Stimulated activated CD4-positive, alpha-beta T cell treated with anti-CD3 and anti-CD28 coated beads, Interleukin-1b, Interleukin-23, amount 100 ng/mL, for 1 hour (primary cell): ENCODE measurements around the gene LLGL1.
A peak's percentile ranks its signal among the peaks of the same experiment; 100 is the strongest.

ENCODE experiments used
- DNase-seq, 2 donors: peaks; one replicate each; pipeline ENCODE4 v3.0.0-alpha.2; 2020; ENCODE audit warnings: low read depth in 2 of 2

Gene LLGL1

DNA sequence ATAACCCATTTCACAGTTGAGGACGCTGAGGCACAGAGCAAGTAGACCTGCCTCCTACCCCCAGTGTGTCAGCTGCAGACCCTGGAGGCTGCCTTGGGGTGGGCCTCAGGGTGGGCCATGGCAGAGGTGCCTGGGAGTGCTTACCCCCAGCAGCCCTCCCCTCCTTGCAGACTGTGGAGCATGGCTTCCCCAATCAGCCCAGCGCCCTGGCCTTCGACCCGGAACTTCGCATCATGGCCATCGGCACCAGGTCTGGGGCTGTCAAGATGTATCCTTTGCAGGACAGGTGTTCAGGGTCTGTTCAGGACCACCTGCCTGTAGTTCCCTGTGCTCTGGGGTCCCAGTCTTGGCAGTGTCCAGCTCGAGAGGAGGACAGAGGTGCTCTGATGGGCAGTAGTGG lies 4.3 kb downstream of the LLGL1 start:
- DNase-seq, result no peak

DNA sequence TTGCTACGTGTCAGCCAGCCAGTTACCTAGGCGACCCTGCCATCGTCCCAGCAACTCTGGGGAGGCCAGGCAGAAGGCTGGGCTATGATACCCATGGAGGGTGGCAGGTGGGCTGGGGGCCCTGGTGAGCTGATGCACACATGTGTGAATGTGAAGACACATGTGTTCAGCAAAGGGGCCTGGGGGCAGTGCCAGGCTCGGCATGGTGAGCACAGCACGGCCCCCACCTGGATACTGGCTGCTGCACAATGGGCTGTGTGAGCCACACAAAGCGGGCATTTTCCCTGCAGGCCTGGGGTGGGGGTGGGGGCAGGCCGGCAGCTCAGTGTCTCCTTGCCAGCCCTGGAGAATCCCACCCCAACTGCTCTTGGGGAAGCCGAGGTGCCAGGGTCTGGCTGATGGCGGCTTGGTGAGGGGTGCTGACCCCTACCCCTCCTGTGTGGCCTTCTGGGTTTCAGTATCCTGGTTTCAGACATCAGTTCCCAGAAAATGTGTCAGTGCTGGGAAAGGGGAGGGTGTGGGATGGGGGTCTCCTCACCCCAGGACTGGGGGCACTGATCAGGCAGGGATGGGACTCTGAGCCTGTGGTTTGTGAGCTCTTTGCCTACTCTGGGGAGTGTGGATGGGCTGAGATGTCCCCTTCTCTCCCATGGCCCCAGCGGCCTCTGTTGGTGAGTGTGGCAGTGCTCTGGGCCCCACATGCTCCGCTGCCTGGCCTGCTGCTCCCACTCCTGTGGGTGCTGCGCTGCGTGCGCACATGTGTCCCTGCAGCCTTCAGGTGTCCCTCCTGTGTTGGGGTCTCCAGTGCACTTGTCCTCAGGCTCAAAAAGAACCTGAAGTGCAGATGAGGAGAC lies 5.1 kb downstream of the LLGL1 start:
- DNase-seq, result no peak

- no peak for DNase-seq
Measured at GRCh38 chr17:18231164-18231563, 5.7 kb downstream of the LLGL1 start.

- DNase-seq, result no peak
Measured at GRCh38 chr17:18233803-18234518, 8.5 kb downstream of the LLGL1 start.

GRCh38 chr17:18234853-18235380 lies 9.5 kb downstream of the LLGL1 start:
- no peak for DNase-seq

GRCh38 chr17:18235743-18236256 lies 10.4 kb downstream of the LLGL1 start:
- DNase-seq, result no peak

GRCh38 chr17:18236494-18236893 lies 11.1 kb downstream of the LLGL1 start:
- no peak for DNase-seq

DNA sequence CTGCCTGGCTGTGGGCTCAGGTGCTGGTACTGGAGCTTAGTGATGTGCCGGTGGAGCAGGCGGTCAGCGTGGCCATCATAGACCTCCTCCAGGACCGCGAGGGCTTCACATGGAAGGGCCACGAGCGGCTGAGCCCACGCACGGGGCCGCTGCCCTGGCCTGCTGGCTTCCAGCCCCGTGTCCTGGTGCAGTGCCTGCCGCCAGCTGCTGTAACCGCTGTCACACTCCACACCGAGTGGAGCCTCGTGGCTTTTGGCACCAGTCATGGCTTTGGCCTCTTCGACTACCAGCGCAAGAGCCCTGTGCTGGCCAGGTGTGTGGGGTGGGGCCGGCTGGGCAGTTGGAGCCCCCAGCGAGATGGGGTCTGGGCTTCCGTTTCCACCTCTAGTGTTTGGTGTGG lies 12.0 kb downstream of the LLGL1 start:
- no peak for DNase-seq

DNA sequence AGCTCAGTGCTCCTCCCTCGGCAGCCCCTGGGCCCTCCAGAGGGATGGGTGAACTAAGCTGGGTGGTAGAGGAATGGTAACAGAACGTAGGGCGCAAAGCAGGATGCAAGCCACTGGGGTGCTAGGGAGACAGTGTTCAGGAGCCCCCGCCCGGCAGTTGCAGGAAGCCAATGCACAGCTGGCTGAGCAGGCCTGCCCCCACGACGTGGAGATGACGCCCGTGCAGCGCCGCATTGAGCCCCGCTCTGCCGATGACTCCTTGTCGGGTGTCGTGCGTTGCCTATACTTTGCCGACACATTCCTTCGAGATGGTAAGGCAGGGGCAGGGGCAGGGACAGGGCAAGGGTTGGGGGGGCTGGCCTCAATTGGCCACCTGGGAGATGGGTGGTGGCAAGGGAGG lies 12.9 kb downstream of the LLGL1 start:
- no peak for DNase-seq

DNA sequence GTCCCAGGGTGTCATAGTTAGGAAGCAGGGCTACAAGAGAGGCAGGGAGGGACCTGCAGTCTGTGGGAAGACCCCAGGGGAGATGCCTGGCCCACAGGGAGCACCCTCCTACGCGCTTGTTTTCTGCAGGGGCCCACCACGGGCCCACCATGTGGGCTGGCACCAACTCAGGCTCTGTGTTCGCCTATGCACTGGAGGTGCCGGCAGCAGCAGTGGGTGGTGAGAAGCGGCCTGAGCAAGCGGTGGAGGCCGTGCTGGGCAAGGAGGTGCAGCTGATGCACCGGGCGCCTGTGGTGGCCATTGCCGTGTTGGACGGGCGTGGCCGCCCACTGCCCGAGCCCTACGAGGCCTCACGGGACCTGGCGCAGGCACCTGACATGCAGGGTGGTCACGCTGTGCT lies 15.0 kb downstream of the LLGL1 start:
- DNase-seq, result no peak

GRCh38 chr17:18241229-18241871 lies 15.9 kb downstream of the LLGL1 start:
- no peak for DNase-seq

DNA sequence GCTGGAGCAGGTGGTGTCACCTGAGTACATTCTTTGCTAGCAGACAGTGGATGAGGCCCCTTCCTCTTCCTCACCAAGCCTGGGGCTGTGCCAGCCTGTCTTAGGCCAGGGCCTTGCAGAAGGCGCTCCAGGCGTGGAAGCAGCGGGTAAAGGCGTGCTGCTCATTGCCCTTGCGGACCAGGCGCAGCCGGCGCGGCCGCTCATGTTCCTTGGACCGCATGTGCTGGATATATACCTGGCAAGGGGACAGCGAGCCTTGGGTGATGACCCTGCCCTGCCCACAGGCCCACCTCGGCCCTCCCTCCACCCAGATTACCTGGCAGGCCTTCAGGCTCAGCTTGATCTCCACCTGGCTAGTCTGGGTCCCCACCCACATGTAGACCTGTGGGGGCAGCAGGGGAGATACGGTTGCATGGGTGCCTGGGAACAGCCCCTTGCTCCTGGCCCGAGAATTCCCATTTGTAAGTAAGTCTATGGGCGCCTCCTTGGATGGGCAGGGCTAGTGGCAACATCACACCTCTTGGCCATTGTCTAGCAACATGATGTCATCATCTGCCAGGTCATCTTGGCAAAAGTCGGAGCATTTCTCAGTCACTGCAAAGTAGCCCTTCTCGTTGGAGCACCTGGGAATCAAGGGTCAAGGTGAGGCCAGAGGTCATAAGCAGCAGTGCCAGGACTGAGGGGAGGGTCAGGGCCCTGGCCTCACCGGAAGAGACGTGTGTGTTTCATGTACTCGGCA lies 19.8 kb downstream of the LLGL1 start:
- DNase-seq, result no peak

- no peak for DNase-seq
Measured at GRCh38 chr17:18246109-18246725, 20.8 kb downstream of the LLGL1 start.

- no peak for DNase-seq
Measured at GRCh38 chr17:18246880-18247612, 21.6 kb downstream of the LLGL1 start.

DNA sequence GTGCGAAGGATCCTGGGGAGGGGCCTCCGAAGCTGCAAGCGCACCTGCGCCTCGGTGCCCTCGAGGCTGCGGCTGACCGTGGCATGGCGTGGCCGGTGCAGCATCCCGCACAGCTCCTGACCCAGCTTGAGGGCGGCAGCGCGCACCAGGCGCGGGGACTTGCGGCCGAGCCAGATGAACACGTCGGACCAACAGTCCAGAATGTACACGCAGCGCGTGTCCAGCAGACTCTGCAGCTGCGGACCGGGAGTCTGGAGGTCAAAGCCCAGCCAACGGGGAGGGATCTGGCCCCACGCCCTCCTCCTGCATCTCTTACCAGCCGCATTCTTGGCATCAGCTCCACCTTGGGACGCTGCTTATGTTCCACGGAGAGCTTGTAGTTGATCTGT lies 22.2 kb downstream of the LLGL1 start:
- no peak for DNase-seq

GRCh38 chr17:18248300-18248731 lies 22.9 kb downstream of the LLGL1 start:
- peak; percentile 27 to 32 for DNase-seq

DNA sequence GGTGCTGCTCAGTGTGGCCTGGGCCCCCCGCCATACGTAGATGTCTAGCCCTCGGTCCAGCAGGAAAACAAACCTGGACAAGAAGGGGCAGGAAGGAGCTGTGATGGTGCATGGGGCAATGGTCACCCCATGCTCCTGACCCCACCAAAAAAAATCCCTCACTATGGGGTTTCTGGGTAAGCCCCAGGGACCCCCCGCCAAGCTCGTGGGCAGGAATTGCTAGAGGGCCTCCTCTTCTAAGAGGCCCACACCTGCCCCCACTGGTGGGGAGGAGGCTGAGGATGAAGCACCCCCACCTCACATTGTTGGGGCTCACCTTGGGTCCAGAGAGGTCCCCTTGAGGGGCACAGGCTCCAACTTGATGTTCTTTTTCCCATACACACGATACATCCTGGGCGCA lies 23.4 kb downstream of the LLGL1 start:
- no peak for DNase-seq

DNA sequence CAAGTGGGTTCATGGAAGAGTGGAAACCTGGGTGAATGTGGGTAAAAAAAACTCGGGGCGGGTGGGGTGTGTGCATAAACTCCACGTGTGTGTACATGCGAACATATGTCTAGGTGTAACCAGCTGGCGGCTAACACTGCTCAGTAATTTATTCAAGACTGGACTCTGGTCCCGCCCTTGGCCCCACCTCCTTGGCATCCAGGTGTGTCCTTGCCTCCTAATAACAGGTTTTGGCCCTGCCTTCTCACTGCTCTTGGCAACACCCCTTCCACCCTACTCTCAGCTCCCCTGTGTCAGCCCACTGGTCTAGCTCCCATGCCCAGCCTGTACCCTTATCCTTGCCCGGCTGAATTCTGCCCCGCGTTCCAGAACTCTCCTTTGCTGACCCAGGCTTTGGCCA lies 24.8 kb downstream of the LLGL1 start:
- no peak for DNase-seq

DNA sequence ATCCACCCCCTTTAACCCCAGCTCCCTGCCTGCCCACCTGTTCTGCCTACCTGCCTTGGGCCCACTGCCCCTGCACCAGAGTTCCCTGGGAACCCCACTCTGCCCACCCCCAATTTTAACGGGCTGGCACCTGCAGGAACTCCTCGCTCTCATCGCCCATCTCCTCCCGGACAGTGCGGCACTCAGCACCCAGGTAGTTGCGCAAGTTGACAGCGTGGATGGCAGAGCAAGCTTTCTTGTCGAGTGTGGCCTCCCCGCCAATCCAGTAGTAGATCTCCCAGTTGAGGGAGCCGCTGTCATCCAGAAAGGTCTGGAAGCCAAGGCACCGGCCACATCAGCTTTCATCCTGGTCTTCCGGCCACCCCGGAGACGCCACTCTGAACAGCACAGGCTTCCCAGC lies 25.3 kb downstream of the LLGL1 start:
- no peak for DNase-seq

DNA sequence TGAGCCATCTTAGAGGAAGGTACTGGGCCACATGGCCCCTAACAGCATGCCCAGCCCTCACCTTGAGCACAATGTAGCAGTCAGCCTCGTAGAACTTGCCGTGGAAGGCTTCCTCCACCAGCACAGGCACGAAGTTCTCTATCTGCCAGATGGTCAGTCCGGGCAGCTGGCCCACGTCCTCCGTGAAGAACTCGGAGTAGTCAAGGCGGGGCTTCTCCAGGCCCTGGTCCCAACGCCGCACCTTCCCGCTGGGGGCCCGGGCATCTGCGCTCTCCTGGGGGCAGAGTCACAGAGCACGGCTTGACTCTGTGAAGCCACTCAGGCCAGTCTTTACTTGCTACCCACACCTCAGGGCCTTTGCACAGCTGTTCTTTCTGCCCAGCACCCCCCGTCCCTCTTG lies 25.8 kb downstream of the LLGL1 start:
- no peak for DNase-seq
